Stimulated activated naive CD8-positive, alpha-beta T cell treated with anti-CD3 and anti-CD28 coated beads, Interleukin-15, Interleukin-2, amounts not matched to agents 100 ng/mL and 50 ng/mL, for 24 hours (primary cell): ENCODE measurements around the gene BCLAF1.

Experiments used
- H3K27ac Mint-ChIP-seq: one replicate; pipeline ENCODE4 v1.8.0; 2021; ENCODE audit warnings: mild to moderate bottlenecking, mixed read lengths
- H3K27me3 Mint-ChIP-seq: one replicate; pipeline ENCODE4 v1.8.0; 2021; ENCODE audit warnings: mixed read lengths
- H3K36me3 Mint-ChIP-seq: one replicate; pipeline ENCODE4 v1.8.0; 2021; ENCODE audit warnings: low read depth, mixed read lengths
- H3K4me1 Mint-ChIP-seq: one replicate; pipeline ENCODE4 v1.8.0; 2021; ENCODE audit warnings: low read depth, mixed read lengths
- H3K4me3 Mint-ChIP-seq: one replicate; pipeline ENCODE4 v1.8.0; 2021; ENCODE audit warnings: mild to moderate bottlenecking, mixed read lengths
- H3K9me3 Mint-ChIP-seq: one replicate; pipeline ENCODE4 v1.8.0; 2021; ENCODE audit warnings: mixed read lengths

Gene BCLAF1

DNA sequence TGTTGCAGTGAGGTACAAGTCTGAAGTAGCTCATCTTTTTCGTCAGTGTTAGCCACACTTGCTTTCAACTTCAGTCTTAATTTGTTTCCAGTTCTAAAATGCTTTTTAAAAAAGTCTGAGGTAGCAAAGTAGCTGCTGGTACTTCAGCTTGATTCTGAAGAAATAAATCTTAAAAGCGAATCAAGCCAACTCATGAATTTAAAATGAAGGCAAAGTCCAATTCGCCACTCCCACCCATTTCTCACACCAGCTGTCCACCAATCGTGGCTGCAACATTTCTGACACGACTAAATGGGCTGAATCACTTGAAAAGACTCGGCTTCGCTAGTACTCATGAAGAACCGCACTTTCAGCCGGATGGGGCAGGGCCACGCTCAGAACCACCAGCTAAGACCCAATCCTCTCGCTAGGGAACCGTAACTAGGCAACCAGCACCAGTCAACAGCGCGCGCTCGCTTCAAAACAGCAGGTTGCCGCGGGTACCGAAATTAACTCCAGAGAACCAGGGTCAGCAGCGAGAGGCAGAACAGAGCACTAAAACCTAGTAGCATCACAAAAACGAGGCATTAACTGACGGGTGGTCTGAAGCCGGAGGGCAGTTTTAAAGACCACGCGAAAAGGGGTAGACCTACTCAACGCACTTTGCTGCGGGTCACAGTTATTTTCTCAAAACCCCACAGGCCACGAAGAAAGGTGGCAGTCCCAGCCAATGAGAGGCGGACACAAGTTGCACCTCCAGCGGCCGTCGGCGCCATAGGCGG lies 900 bp downstream of the BCLAF1 start:
- Mint-ChIP-seq H3K9me3 (no peaks in the 10 kb centered on the region), H3K4me3 (peak overlapping the region; percentile 97), H3K27me3 (no peaks in the 10 kb centered on the region), H3K36me3 (peaks cover 41% of the 10 kb centered on the region), H3K4me1 (peaks cover 71% of the 10 kb centered on the region), H3K27ac (peak overlapping the region; percentile 100)

DNA sequence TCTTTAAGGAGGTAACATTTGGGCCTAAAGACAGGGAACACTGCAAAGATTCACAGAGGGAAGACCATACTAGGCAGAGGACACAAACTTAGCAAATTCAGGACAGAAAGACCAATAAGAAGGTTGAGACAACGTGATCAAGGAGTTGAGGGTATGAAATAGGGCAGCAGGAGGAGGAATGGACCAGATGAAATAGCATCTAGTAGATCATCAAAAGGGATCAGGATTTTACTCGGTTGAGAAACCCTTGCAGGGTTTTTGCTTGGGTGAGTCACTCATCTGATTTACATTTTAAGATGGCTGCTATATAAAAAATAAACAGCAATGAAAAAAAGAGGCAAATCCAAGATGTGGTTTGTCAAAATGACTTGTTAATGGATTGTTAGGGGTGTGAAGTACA lies 4.7 kb downstream of the BCLAF1 start:
- H3K36me3 Mint-ChIP-seq: peaks cover 77% of the 10 kb centered on the region
- H3K27ac Mint-ChIP-seq: peak overlapping the region; percentile 85
- H3K27me3 Mint-ChIP-seq: no peaks in the 10 kb centered on the region
- peak overlapping the region; percentile 80 for H3K4me3 Mint-ChIP-seq
- H3K9me3 Mint-ChIP-seq: no peaks in the 10 kb centered on the region
- H3K4me1 Mint-ChIP-seq: peaks cover 90% of the 10 kb centered on the region

DNA sequence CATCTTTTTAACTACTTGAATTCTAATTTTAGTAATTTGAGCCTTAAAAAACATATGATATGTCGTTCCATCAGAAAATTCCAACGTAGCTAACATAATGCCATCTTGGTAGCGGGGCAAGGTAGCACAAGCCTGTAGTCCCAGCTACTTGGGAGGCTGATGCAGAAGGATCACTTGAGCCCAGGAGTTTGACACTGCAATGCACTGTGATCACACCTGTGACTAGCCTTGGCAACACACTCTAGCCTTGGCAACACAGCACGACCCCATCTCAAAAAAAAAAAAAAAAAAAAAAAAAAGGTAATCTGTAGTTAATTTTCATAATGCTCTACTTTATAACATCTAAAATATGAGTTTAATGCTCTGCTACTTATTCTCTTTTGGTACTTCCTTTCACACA lies 6.7 kb downstream of the BCLAF1 start:
- Mint-ChIP-seq H3K4me1 (peaks cover 77% of the 10 kb centered on the region), H3K27me3 (no peaks in the 10 kb centered on the region), H3K4me3 (peak overlapping the region; percentile 74), H3K9me3 (no peaks in the 10 kb centered on the region), H3K27ac (peak overlapping the region; percentile 83), H3K36me3 (peaks cover 75% of the 10 kb centered on the region)

DNA sequence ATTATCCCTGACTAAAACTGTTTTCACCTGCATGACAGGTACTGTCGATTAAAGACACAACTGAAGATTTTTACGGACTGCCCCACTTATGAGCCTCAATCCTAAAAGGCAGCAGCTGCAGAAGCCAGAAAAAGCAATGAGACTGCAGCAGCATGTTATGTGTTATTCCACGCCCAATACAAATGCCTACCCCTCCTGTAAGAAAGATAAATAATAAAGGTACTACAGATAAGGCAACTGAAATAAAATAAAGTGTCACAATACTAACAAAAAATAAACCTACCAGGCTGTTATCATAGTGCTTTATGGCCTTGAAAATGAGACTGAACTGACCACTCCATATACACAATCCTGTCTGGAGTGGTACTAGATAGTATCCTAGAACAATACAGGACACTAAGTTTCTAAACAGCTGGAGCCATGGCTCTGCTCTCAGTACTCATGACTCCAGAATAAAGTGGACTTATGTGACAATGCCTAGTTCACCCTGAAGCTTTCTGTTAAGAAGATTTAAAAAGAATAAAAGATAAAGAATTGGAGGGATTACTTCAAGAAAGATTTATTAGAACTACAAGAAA lies 9.5 kb downstream of the BCLAF1 start:
- peaks cover 81% of the 10 kb centered on the region for H3K36me3 Mint-ChIP-seq
- peak overlapping the region; percentile 33 for H3K4me3 Mint-ChIP-seq
- H3K27me3 Mint-ChIP-seq: no peaks in the 10 kb centered on the region
- no peak overlapping the region for H3K27ac Mint-ChIP-seq
- H3K9me3 Mint-ChIP-seq: no peaks in the 10 kb centered on the region
- H3K4me1 Mint-ChIP-seq: peaks cover 59% of the 10 kb centered on the region

DNA sequence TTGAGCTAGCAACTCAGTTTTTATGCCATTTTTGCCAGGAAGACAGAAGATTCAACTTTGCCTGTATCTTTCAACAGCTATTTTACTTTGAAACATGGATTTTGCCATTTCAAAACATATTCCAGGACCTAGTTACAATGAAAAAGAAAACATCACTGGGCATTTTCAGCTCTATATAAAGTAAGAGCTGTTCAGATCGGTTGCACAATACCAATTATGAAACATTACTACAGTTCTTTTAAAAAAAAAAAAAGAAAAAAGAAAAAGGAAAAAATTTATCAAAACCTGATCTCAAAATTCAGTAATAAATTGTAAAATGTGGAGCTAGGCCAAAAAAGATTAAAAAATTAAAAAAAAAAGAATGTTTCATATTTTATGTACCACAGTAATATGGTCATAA lies 15.6 kb downstream of the BCLAF1 start:
- H3K36me3 Mint-ChIP-seq: peaks cover 90% of the 10 kb centered on the region
- H3K27ac Mint-ChIP-seq: no peak overlapping the region
- H3K4me1 Mint-ChIP-seq: peaks cover 26% of the 10 kb centered on the region
- H3K27me3 Mint-ChIP-seq: no peaks in the 10 kb centered on the region
- H3K9me3 Mint-ChIP-seq: no peaks in the 10 kb centered on the region
- H3K4me3 Mint-ChIP-seq: no peak overlapping the region

DNA sequence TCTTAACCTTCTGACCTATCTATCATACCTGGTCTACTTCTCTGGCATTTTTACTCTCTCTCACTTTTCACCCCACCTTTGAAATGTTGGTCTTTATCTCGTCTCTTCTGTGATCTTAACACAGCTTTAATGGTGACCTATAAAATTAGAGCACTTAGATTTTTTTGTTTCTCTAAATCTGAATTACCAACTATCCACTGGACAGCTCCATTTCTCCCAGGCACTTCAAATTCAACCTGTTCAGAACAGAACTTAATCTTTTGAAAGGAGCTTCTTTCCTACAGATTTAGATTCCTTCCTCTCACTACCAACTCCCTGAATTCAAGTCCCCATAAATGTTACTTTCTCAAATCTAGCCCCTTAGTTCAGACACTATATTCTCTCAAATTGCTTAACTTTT lies 24.5 kb downstream of the BCLAF1 start:
- Mint-ChIP-seq H3K27ac (peak overlapping the region; percentile 9), H3K27me3 (no peaks in the 10 kb centered on the region), H3K9me3 (no peaks in the 10 kb centered on the region), H3K4me3 (no peak overlapping the region), H3K36me3 (peaks cover 95% of the 10 kb centered on the region), H3K4me1 (peaks cover 56% of the 10 kb centered on the region)

DNA sequence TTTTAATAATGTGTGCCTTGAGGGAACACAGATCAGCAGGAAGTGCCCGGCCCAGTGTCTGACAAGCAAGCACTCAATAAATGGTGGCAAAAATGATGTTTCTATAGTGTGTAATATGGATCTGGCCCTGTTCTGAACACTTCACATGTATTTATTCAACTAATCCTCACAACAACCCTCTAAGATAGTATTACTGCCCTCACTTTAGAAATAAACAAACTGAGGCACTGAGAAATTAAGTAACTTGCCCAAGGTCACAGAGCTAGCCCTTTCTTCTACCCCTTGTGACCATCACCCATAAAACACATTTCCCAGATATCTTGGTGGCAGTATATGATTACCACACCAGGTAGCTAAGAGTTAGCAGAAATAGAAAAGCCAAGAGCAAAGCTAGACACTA lies 26.7 kb downstream of the BCLAF1 start:
- Mint-ChIP-seq H3K27ac (peak overlapping the region; percentile 67), H3K4me3 (no peak overlapping the region), H3K27me3 (no peaks in the 10 kb centered on the region), H3K9me3 (no peaks in the 10 kb centered on the region), H3K4me1 (peaks cover 36% of the 10 kb centered on the region), H3K36me3 (peaks cover 95% of the 10 kb centered on the region)

DNA sequence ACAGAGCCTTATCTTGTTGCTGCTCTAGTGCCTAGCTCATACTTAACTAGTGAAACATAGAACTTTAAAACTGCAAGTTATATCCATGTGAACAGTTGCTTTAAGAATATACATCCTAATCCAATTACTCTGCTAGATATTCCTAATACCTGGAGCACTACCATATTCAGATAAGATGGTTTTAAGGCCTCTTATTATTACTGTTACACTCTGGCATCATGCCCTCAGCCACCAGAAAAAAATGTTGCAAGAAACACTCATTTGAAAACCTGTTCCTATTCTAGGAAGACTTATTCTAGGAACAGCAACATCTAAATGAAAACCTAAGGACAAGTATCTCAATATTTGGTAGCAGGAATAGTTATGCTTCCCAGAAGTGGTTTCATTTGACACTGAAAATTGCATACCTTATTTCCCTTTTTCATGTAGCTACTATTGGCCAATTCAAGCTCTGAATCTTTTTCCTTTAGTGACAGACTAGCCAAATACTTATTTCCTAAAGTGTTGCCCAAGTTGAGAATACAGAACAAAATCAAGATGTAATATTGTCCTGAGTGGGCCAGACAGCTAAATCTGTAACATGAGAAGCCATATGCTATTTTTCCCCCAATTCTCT lies 34.7 kb downstream of the BCLAF1 start:
- Mint-ChIP-seq H3K36me3 (peaks cover 47% of the 10 kb centered on the region), H3K4me3 (no peak overlapping the region), H3K4me1 (peaks cover 24% of the 10 kb centered on the region), H3K27ac (no peak overlapping the region), H3K9me3 (no peaks in the 10 kb centered on the region), H3K27me3 (no peaks in the 10 kb centered on the region)

DNA sequence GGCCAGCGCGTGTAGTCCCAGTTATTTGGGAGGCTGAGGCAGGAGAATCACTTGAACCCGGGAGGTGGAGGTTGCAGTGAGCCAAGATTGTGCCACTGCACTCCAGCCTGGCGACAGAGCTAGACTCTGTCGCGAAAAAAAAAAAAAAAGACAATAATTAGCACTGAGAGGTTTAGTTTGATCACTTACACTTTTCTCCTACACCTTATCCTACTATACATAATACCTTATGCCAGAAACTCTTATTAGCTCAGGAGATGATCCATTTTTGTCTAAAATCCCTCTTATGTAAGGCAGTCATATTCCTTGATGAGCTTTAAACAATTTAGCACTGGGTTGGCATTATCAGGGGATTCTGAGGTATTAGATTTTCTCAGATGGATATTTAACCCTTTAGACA lies 35.9 kb downstream of the BCLAF1 start:
- H3K9me3 Mint-ChIP-seq: no peaks in the 10 kb centered on the region
- H3K36me3 Mint-ChIP-seq: peaks cover 41% of the 10 kb centered on the region
- H3K27me3 Mint-ChIP-seq: no peaks in the 10 kb centered on the region
- H3K4me3 Mint-ChIP-seq: no peak overlapping the region
- H3K4me1 Mint-ChIP-seq: peaks cover 36% of the 10 kb centered on the region
- no peak overlapping the region for H3K27ac Mint-ChIP-seq

DNA sequence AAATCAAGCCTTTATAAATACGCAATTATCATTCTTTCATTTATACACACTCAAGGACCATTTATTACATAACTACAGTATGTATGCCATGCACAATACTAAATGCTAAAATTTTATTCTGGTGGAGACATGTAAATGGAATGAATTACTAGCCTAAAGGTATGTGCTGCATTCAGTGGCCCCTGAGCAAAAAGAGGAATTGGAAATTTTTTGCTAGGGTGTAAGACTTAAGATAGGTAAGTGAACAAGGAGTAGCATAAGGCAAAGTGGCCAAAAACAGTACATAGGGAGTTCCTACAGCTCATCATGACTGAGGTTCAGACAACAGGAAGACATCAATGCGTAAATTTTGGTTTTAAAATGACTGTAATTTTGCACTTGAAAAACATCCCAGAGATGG lies 37.2 kb downstream of the BCLAF1 start:
- Mint-ChIP-seq H3K4me1 (peaks cover 43% of the 10 kb centered on the region), H3K27me3 (no peaks in the 10 kb centered on the region), H3K9me3 (no peaks in the 10 kb centered on the region), H3K36me3 (peaks cover 42% of the 10 kb centered on the region), H3K27ac (no peak overlapping the region), H3K4me3 (no peak overlapping the region)

DNA sequence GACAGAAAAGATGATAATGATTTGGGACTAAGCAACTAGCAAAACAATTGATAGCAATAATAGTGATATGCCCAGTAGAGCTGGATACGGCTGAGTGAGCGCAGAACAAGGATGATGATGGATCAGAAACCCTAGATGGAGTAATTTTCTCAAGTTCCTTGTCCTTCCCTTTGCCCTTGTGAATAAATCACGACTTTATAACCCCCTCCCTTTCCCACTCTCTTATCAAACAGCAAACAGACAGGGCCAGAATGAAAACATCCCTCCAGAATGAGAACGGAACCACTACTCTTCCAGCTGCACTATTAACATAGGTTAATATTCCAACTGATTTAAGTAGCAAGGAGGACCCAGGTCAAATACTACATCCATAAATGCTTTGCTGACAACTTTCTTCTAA lies 38.3 kb downstream of the BCLAF1 start:
- peaks cover 43% of the 10 kb centered on the region for H3K4me1 Mint-ChIP-seq
- no peaks in the 10 kb centered on the region for H3K9me3 Mint-ChIP-seq
- peaks cover 43% of the 10 kb centered on the region for H3K36me3 Mint-ChIP-seq
- H3K27me3 Mint-ChIP-seq: no peaks in the 10 kb centered on the region
- peak overlapping the region; percentile 97 for H3K4me3 Mint-ChIP-seq
- H3K27ac Mint-ChIP-seq: no peak overlapping the region

DNA sequence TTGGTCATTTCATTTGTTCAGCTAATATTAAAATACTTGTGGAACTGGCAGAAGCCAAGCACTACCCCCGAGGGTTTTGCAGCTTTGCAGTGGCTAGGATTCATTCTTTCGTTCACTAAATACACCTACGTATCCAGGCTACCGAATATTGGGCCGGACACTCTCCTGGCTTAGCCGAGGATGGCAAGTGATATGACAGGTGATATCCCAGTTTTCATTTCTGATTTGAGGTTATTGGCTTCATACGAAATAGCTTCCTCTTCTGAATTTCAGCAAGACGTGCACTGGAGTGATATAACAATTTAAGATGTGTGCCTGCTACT lies 39.0 kb downstream of the BCLAF1 start:
- H3K27me3 Mint-ChIP-seq: no peaks in the 10 kb centered on the region
- H3K9me3 Mint-ChIP-seq: no peaks in the 10 kb centered on the region
- H3K36me3 Mint-ChIP-seq: peaks cover 46% of the 10 kb centered on the region
- H3K4me1 Mint-ChIP-seq: peaks cover 43% of the 10 kb centered on the region
- H3K27ac Mint-ChIP-seq: peak overlapping the region; percentile 91
- H3K4me3 Mint-ChIP-seq: peak overlapping the region; percentile 97

DNA sequence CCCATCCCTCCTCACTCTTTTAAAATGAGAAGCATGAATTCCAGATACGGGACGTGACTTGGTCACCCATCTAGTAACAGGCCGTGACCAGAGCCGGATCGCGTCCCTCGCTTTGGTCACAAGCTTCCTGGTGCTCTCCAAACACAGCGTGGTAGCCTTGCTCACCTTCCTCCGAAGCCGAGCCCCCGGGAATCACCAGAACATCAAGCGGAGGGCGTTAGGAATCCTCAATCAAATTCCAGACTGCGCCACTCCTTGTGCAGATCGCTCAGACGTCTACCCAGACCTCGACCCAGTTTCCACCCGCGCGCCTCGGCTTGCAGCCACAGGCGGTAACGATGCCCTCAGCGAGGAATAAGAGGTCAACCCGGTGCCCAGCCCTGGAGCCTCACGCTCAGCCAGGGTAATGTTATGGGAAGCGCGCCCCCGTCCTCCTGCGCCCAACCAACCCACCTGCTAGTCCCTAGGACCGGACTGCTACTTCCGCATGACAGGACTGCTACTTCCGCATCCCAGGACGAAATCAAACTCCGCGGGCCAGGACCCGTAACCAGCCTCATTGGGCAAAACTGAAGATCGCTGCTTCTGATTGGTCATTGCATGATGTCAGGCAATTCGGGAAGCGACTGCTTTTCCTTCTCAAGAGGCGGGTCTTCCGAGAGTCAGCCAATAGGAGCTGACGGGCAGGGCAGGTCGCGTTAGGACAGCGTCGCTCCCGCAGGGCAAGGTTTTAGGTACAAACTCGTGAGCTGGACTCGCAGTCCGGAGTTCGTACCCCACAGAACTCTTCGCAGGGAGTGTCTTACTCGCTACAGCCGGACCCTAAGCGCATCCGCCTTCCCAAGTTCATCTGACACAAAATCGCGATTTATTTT lies 39.6 kb downstream of the BCLAF1 start, which contains the start of gene MTFR2:
Gene MTFR2, minus strand, starts transcription at position 501 of the 875 bp plus-strand sequence. CDS start 1,212 bp downstream, outside the sequence.
- H3K36me3 Mint-ChIP-seq: peaks cover 46% of the 10 kb centered on the region
- peak within 1 kb of the TSS; percentile 91 for H3K27ac Mint-ChIP-seq
- no peaks in the 10 kb centered on the region for H3K27me3 Mint-ChIP-seq
- H3K4me1 Mint-ChIP-seq: peaks cover 43% of the 10 kb centered on the region
- H3K4me3 Mint-ChIP-seq: peak within 1 kb of the TSS; percentile 97
- no peaks in the 10 kb centered on the region for H3K9me3 Mint-ChIP-seq

DNA sequence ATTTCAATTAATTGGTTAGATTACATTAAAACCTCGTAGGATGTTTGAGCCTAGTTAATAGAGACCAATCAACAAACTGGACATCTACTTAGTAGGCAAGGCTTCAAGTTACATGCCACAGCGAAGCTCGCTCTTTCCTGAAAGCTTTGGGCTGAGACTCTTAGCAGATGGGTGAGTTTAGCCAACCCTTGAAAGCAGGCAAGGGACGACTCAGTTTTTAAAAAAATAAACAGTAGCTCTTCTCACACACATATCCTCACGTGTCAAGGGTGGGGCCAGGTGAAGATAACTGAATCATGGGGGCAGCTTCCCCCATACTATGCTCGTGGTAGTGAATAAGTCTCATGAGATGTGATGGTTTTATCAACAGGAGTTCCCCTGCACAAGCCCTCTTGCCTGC lies 40.3 kb downstream of the BCLAF1 start:
- H3K27me3 Mint-ChIP-seq: no peaks in the 10 kb centered on the region
- peaks cover 43% of the 10 kb centered on the region for H3K4me1 Mint-ChIP-seq
- peaks cover 46% of the 10 kb centered on the region for H3K36me3 Mint-ChIP-seq
- no peaks in the 10 kb centered on the region for H3K9me3 Mint-ChIP-seq
- peak overlapping the region; percentile 97 for H3K4me3 Mint-ChIP-seq
- peak overlapping the region; percentile 91 for H3K27ac Mint-ChIP-seq
